GM12892 (cell line): ENCODE results near the gene KCNIP1.

Experiments used
- POLR2A ChIP-seq: IDR thresholded peaks from 2 replicates; pipeline ENCODE4 v1.6.1; 2011; ENCODE audit warnings: low read depth, low read length, control low read depth
- POLR2AphosphoS5 ChIP-seq: IDR thresholded peaks from 2 replicates; pipeline ENCODE4 v1.6.1; 2011; ENCODE audit warnings: low read depth, low read length, control low read depth

GRCh38 chr5:170783498-170784247 lies 279.9 kb downstream of the KCNIP1 start, which contains the start of gene GABRP:
- TF ChIP-seq POLR2A (no peak), POLR2AphosphoS5 (no peak)
